Cardiac fibroblast (primary cell): ENCODE data around the gene ZBTB25.
A peak's percentile ranks its signal among the peaks of the same experiment; 100 is the strongest.

Experiments
- DNase-seq, 2 donors: peaks; one replicate each; pipeline versions ENCODE4 v3.0.0 to v3.0.0-alpha.2; 2010; ENCODE audit warnings: low read depth in 2 of 2
- H3K4me3 ChIP-seq, 2 donors: replicated peaks in 1 of 2; 1 replicate in 1 of 2; 2 replicates in 1 of 2; pipeline ENCODE4 v1.5.1; 2011; ENCODE audit warnings: low read depth in 2 of 2, low read length in 2 of 2, mild to moderate bottlenecking in 2 of 2, moderate library complexity in 1 of 2
- CTCF ChIP-seq: IDR thresholded peaks from one replicate; pipeline ENCODE4 v1.5.1; 2011; ENCODE audit warnings: low read depth, mild to moderate bottlenecking, low read length, inconsistent platforms

The ZBTB25 gene

GRCh38 chr14:64465831-64466554, 37.6 kb downstream of the ZBTB25 start:
- peak; percentile 27 to 65 for DNase-seq
- peak; percentile 21 for TF ChIP-seq CTCF
- H3K4me3 ChIP-seq: peak overlapping the region; percentile 65 to 71

DNA sequence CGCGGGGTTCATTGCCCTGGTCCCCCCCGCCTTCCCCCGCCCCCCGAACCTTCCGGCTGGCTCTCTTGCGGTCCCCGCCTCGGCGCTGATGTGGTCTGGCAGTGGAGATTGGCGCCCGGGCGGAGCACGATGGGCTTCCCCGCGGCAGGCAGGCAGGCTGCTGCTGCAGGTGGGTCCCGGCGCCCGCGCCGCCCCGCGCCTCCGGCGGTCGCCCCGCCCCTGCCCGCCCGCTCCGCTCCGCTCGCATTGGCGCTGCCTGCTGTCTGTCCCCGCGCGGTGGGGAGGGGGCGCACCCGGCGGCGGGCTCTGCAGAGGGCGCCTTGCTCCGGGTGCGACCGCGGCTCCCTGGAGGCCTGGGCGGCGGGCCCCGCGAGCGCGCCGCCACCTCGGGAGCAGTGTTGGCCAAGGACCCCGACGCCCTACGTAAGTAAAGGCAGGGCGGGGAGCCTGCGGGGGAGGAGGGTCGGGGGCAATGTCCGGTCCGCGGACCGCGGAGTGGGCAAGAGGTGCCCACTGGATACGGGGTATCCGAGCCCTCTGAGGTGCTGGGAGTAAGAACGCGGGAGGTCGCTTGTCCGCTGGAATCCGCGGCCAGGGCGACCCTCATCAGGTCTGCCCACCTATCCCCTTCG, 38.3 kb downstream of the ZBTB25 start, which contains the start of gene AKAP5:
Gene AKAP5, plus strand, starts transcription at position 309 of the 632 bp plus-strand sequence. CDS start 2,896 bp downstream, outside the sequence.
- TF ChIP-seq CTCF: no peak
- peak within 1 kb of the TSS; percentile 65 to 71 for H3K4me3 ChIP-seq
- peak in 1 of 2 donors; percentile 34 for DNase-seq

GRCh38 chr14:64464651-64465050, 39.0 kb downstream of the ZBTB25 start:
- DNase-seq: no peak
- no peak for TF ChIP-seq CTCF

DNA sequence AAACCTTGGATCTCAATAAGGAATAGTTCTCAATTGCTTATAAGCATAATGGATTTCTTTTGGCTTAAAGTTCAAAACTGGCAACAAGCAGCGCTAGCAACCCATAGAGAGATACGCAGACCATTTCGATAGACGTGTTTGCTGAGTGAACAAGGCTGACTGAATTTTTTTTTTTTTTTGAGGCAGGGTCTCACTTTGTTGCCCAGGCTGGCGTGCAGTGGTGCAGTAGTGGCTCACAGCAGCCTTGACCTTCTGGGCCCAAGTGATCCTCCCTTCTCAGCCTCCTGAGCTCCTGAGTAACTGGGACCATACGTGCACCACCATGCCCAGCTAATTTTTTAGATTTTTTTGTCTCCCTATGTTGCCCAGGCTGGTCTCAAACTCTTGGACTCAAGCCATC, 39.8 kb downstream of the ZBTB25 start:
- TF ChIP-seq CTCF: no peak
- DNase-seq: no peak
- H3K4me3 ChIP-seq: no peak overlapping the region

More at GRCh38 chr14:64464651-64465050, 39.0 kb downstream of the ZBTB25 start:
- peak overlapping the region; percentile 65 to 71 for H3K4me3 ChIP-seq

DNA sequence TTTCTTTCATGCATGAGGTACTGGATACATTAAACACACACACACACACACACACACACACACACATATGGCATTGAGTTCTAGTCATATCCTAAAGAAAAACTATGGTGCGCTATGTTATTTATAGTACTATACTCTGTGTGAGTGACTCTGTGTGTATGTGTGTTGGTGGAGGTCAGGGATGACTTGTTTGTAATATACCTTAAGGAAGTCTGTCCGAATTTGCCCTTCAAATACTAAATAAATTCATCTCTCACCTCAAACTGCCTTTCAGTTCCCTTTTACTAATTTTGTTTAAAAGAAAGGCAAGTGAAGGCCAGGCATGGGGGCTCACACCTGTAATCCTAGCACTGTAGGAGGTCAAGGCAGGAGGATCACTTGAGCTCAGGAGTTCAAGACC, 40.4 kb downstream of the ZBTB25 start:
- no peak overlapping the region for H3K4me3 ChIP-seq
- DNase-seq: no peak
- TF ChIP-seq CTCF: no peak

GRCh38 chr14:64461221-64461620, 42.4 kb downstream of the ZBTB25 start:
- no peak for TF ChIP-seq CTCF
- no peak for DNase-seq

More at GRCh38 chr14:64461221-64461620, 42.4 kb downstream of the ZBTB25 start:
- no peak overlapping the region for H3K4me3 ChIP-seq
